Measurements from ENCODE around the gene TAF1D.

Gene TAF1D

GRCh38 chr11:93694109-93694508 lies 47.2 kb downstream of the TAF1D start:
- DNase-seq (ENCODE audit: low read depth), result no peak
- TF ChIP-seq CTCF (IDR thresholded peaks at IDR 0.05; ENCODE audit: low read depth, low read length), result no peak
- H3K4me3 ChIP-seq (ENCODE audit: low read depth, low read length), result no peak overlapping the region

- DNase-seq (ENCODE audit: low read depth), result no peak
- no peak for TF ChIP-seq MAX (IDR thresholded peaks at IDR 0.05; ENCODE audit: low read depth, low read length)
- TF ChIP-seq POLR2A (IDR thresholded peaks at IDR 0.05; ENCODE audit: extremely low read depth, insufficient read length), result no peak
- no peak for TF ChIP-seq MYC (IDR thresholded peaks at IDR 0.05; ENCODE audit: low read depth, low read length)
- TF ChIP-seq CTCF (IDR thresholded peaks at IDR 0.05; ENCODE audit: low read depth, low read length), result no peak
- H3K4me3 ChIP-seq (ENCODE audit: low read depth, low read length), result no peak overlapping the region
Observed at GRCh38 chr11:93689240-93689639, 52.1 kb downstream of the TAF1D start.

GRCh38 chr11:93686812-93687211 lies 54.5 kb downstream of the TAF1D start:
- TF ChIP-seq MAX (IDR thresholded peaks at IDR 0.05; ENCODE audit: low read depth, low read length), result no peak
- TF ChIP-seq CTCF (IDR thresholded peaks at IDR 0.05; ENCODE audit: low read depth, low read length), result no peak
- TF ChIP-seq POLR2A (IDR thresholded peaks at IDR 0.05; ENCODE audit: extremely low read depth, insufficient read length), result no peak
- no peak for TF ChIP-seq MYC (IDR thresholded peaks at IDR 0.05; ENCODE audit: low read depth, low read length)
- DNase-seq (ENCODE audit: low read depth), result no peak
- no peak overlapping the region for H3K4me3 ChIP-seq (ENCODE audit: low read depth, low read length)

GRCh38 chr11:93686226-93686625 lies 55.1 kb downstream of the TAF1D start:
- TF ChIP-seq MYC (IDR thresholded peaks at IDR 0.05; ENCODE audit: low read depth, low read length) (no peak), POLR2A (IDR thresholded peaks at IDR 0.05; ENCODE audit: extremely low read depth, insufficient read length) (no peak), MAX (IDR thresholded peaks at IDR 0.05; ENCODE audit: low read depth, low read length) (no peak), CTCF (IDR thresholded peaks at IDR 0.05; ENCODE audit: low read depth, low read length) (no peak)
- DNase-seq (ENCODE audit: low read depth), result no peak
- H3K4me3 ChIP-seq (ENCODE audit: low read depth, low read length), result no peak overlapping the region
